B cell (primary cell): ENCODE results near the gene KLHL1. TPM values are rescaled to one million over a fixed set of nuclear protein-coding genes. Genes with fewer than 3 reads are reported as not detected.

ENCODE experiments used
- ATAC-seq: fragments of 200-7000 bp; cut with Tn5 transposase; one replicate; pipeline ENCODE4 v1.10.0; 2021; ENCODE audit warnings: low read depth, mild to moderate bottlenecking, moderate number of reproducible peaks, moderate library complexity
- CTCF ChIA-PET: fragments of 350-600 bp; sonication (Branson Sonifier 250); formaldehyde crosslinking; loops from one replicate; lab custom pipeline; 2021; ENCODE audit warnings: antibody characterized with exemption, inconsistent platforms; lab: Charles Lee
- POLR2A ChIA-PET: fragments of 350-600 bp; sonication (Branson Sonifier 250); formaldehyde crosslinking; loops from one replicate; lab custom pipeline; 2021; ENCODE audit warnings: antibody characterized with exemption; lab: Charles Lee
- DNase-seq: peaks from one replicate; pipeline ENCODE4 v3.0.0; 2013
- H2AFZ ChIP-seq: 2 replicates; pipeline ENCODE4 v1.6.1; 2012; ENCODE audit warnings: mild to moderate bottlenecking, low read depth, low read length; ENCODE audit not compliant: insufficient read depth, poor library complexity, severe bottlenecking
- H3K27ac ChIP-seq, 2 donors: 1 replicate in 1 of 2; 2 replicates in 1 of 2; pipeline ENCODE4 v1.5.1; 2012 to 2013; ENCODE audit warnings: low read length in 2 of 2, mild to moderate bottlenecking in 2 of 2, moderate library complexity in 1 of 2
- H3K27me3 ChIP-seq, 4 experiments: fragments of 200-600 bp in 1 of 4; sonication (generic) in 1 of 4; replicated peaks in 1 of 4; 1 replicate in 2 of 4; 2 replicates in 2 of 4; pipeline versions ENCODE4 v1.6.1 to v1.7.0; 2013 to 2016; ENCODE audit warnings: low read length in 3 of 4, mild to moderate bottlenecking in 2 of 4, mixed read lengths in 1 of 4, moderate library complexity in 1 of 4; ENCODE audit not compliant: insufficient read depth in 4 of 4, control insufficient read depth in 3 of 4; ENCODE audit errors: control extremely low read depth in 1 of 4
- H3K36me3 ChIP-seq, 2 experiments: replicated peaks in 1 of 2; 1 replicate in 1 of 2; 2 replicates in 1 of 2; pipeline versions ENCODE4 v1.6.1 to v1.7.1; 2013; ENCODE audit warnings: low read length in 1 of 2; ENCODE audit not compliant: insufficient read depth in 2 of 2, control insufficient read depth in 1 of 2; ENCODE audit errors: control extremely low read depth in 1 of 2, extremely low read depth in 1 of 2
- H3K4me1 ChIP-seq, 2 donors: fragments of 200-600 bp in 1 of 2; sonication (generic) in 1 of 2; 1 replicate in 1 of 2; 2 replicates in 1 of 2; pipeline versions ENCODE4 v1.5.1 to v1.6.1; 2013 to 2017; ENCODE audit warnings: low read length in 2 of 2; ENCODE audit not compliant: control insufficient read depth in 2 of 2, insufficient read depth in 2 of 2
- H3K4me2 ChIP-seq: replicated peaks from 2 replicates; pipeline ENCODE3; 2012; ENCODE audit warnings: mild to moderate bottlenecking, low read depth, low read length; ENCODE audit not compliant: poor library complexity, severe bottlenecking
- H3K4me3 ChIP-seq, 5 experiments: fragments of 200-600 bp in 1 of 5; sonication (generic) in 1 of 5; 1 replicate in 3 of 5; 2 replicates in 2 of 5; pipeline versions ENCODE4 v1.5.1 to v1.7.0; 2011 to 2016; ENCODE audit warnings: low read length in 4 of 5, mild to moderate bottlenecking in 4 of 5, low read depth in 2 of 5, control low read depth in 1 of 5, moderate library complexity in 1 of 5; ENCODE audit not compliant: insufficient read depth in 1 of 5; ENCODE audit errors: control extremely low read depth in 1 of 5, extremely low read depth in 1 of 5
- H3K79me2 ChIP-seq: fragments of 200-600 bp; sonication (generic); one replicate; pipeline ENCODE4 v1.6.0; 2016; ENCODE audit warnings: low read length; ENCODE audit not compliant: control insufficient read depth, insufficient read depth
- H3K9ac ChIP-seq: fragments of 200-600 bp; sonication (generic); 2 replicates; pipeline ENCODE4 v1.6.1; 2017; ENCODE audit warnings: mild to moderate bottlenecking, low read length, moderate library complexity
- H3K9me3 ChIP-seq, 3 donors: one replicate each; pipeline versions ENCODE4 v1.6.1 to v1.7.1; 2013; ENCODE audit warnings: low read length in 2 of 3; ENCODE audit not compliant: control insufficient read depth in 2 of 3, insufficient read depth in 1 of 3; ENCODE audit errors: control extremely low read depth in 1 of 3
- H4K20me1 ChIP-seq: 2 replicates; pipeline ENCODE4 v1.6.0; 2012; ENCODE audit warnings: mild to moderate bottlenecking, low read length; ENCODE audit not compliant: insufficient read depth, control insufficient read depth, poor library complexity, severe bottlenecking
- H3K27ac Mint-ChIP-seq: one replicate; pipeline ENCODE4 v1.8.0; 2021; ENCODE audit warnings: mixed read lengths
- H3K27me3 Mint-ChIP-seq: one replicate; pipeline ENCODE4 v1.8.0; 2021; ENCODE audit warnings: mixed read lengths
- H3K4me1 Mint-ChIP-seq: one replicate; pipeline ENCODE4 v1.8.0; 2021; ENCODE audit warnings: mixed read lengths
- H3K4me3 Mint-ChIP-seq: one replicate; pipeline ENCODE4 v1.8.0; 2021; ENCODE audit warnings: mixed read lengths
- H3K9me3 Mint-ChIP-seq: one replicate; pipeline ENCODE4 v1.8.0; 2022; ENCODE audit warnings: mixed read lengths; ENCODE audit not compliant: insufficient read depth
- CTCF ChIP-seq: fragments of 200-600 bp; IDR thresholded peaks from one replicate; pipeline ENCODE4 v1.8.0; 2022; ENCODE audit warnings: antibody characterized with exemption, mild to moderate bottlenecking
- EZH2 ChIP-seq: IDR thresholded peaks from 2 replicates; pipeline ENCODE4 v1.6.1; 2012; ENCODE audit warnings: borderline replicate concordance, low read depth, mild to moderate bottlenecking, moderate library complexity, low read length; ENCODE audit not compliant: insufficient read depth, poor library complexity, severe bottlenecking
- WGBS: methylation state at CpG from one replicate; pipeline ENCODE4 v1.1.5; 2013; ENCODE audit warnings: missing lambda C conversion rate; ENCODE audit not compliant: insufficient coverage; 5-methylcytosine and 5-hydroxymethylcytosine counted together
- intact Hi-C: fragments of 100-400 bp; cut with micrococcal nuclease; formaldehyde crosslinking; loops from one replicate; pipeline ENCODE4 v1.10.0; 2022
- polyA plus RNA-seq: library from polyadenylated mRNA; depleted of rRNA; stranded (reverse); fragments of >200 nt; gene quantifications from 2 replicates; pipeline ENCODE4 v1.2.3, GENCODE V29; 2012
- total RNA-seq, 2 donors: library from RNA; stranded (reverse); fragments of 120-200 nt in 1 of 2; gene quantifications; 1 replicate in 1 of 2; 2 replicates in 1 of 2; pipeline versions ENCODE4 v1.2.3 to v1.2.4, GENCODE V29; 2013 to 2022

KLHL1 gene
- total and polyA plus RNA-seq, 2 donors (not counting 1 experiment from before 2014, with no cell fraction given), result not detected

- Histone ChIP-seq H3K9ac (no peak overlapping the region), H3K27ac (no peak overlapping the region), H3K36me3 (no peaks in the 10 kb centered on the region), H2AFZ (no peak overlapping the region), H3K4me2 (no peak overlapping the region), H3K27me3 (no peaks in the 10 kb centered on the region), H3K79me2 (no peaks in the 10 kb centered on the region), H3K9me3 (peaks cover 0 to 12% (median 0%) of the 10 kb centered on the region in 3 donors), H4K20me1 (no peaks in the 10 kb centered on the region), H3K4me3 (no peak overlapping the region), H3K4me1 (no peaks in the 10 kb centered on the region)
- Mint-ChIP-seq H3K27ac (no peak overlapping the region), H3K4me3 (no peak overlapping the region), H3K4me1 (no peaks in the 10 kb centered on the region), H3K9me3 (peaks cover 5% of the 10 kb centered on the region), H3K27me3 (no peaks in the 10 kb centered on the region)
- ATAC-seq (no peak), DNase-seq (no peak)
- 91% methylated on average over 11 of the region's 11 CpGs for WGBS
- POLR2A ChIA-PET, result no interaction called here
- CTCF ChIA-PET, result no interaction called here
- intact Hi-C loops, result no loop called here
- no peak for TF ChIP-seq EZH2
Measured at GRCh38 chr13:69737129-69737935, 370.9 kb downstream of the KLHL1 start.

- H3K4me2 ChIP-seq, result no peak overlapping the region
- intact Hi-C loops, result no loop called here
- DNase-seq, result no peak
- no peaks in the 10 kb centered on the region for H3K9me3 ChIP-seq
- no peaks in the 10 kb centered on the region for H3K27me3 ChIP-seq
- no peak overlapping the region for H3K27ac Mint-ChIP-seq
- H2AFZ ChIP-seq, result no peak overlapping the region
- ChIA-PET CTCF (no interaction called here), POLR2A (no interaction called here)
- H3K4me3 Mint-ChIP-seq, result no peak overlapping the region
- H3K27ac ChIP-seq, result no peak overlapping the region
- no peaks in the 10 kb centered on the region for H4K20me1 ChIP-seq
- no peak for ATAC-seq
- TF ChIP-seq CTCF (no peak), EZH2 (no peak)
- H3K9me3 Mint-ChIP-seq, result peaks cover 5% of the 10 kb centered on the region
- WGBS, result no CpG with 5 or more reads among the region's 1 CpG
- no peak overlapping the region for H3K4me3 ChIP-seq
- no peaks in the 10 kb centered on the region for H3K4me1 Mint-ChIP-seq
- H3K36me3 ChIP-seq, result no peaks in the 10 kb centered on the region
- H3K9ac ChIP-seq, result no peak overlapping the region
- H3K4me1 ChIP-seq, result no peaks in the 10 kb centered on the region
- H3K27me3 Mint-ChIP-seq, result no peaks in the 10 kb centered on the region
- H3K79me2 ChIP-seq, result no peaks in the 10 kb centered on the region
Measured at GRCh38 chr13:69721631-69722030, 386.6 kb downstream of the KLHL1 start.
